ENCODE data around the gene BABAM2. TPM values are rescaled to one million over a fixed set of nuclear protein-coding genes. Genes with fewer than 3 reads are reported as not detected.
"Not testable (repeated sequence)": the region's sequence is repeated elsewhere in the genome, so short reads cannot be mapped to it uniquely, and the experiment has no call there.

BABAM2 gene
- total and polyA plus RNA-seq, 2 experiments from 2014 or later, result 35.2 to 46.1 TPM

DNA sequence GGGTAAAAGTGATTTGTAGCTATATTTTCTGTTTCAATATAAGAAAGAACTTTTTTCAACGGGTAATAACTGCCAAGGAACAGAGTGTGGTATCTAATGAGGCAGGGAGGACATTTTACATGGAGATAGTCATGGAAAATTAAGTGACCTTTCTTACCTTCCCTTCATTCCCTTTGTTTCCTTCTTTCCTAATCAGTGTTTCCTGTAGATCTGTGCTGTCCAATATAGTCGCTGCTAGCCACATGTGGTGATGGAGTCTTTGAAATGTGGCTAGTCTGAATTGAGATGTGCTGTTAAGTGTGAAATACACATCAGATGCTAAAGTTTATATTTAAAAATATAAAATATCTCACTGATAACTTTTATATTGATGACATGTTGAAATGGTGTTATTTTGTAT, 81.8 kb downstream of the BABAM2 start:
- Histone ChIP-seq H3F3A (ENCODE audit: insufficient read depth) (peaks cover 7% of the 10 kb centered on the region), H3K9ac (no peak overlapping the region), H2AFZ (no peak overlapping the region), H3K27ac (no peak overlapping the region), H3K4me3 (no peak overlapping the region), H3K9me2 (ENCODE audit: insufficient read depth) (no peaks in the 10 kb centered on the region), H3K36me3 (ENCODE audit: low read depth) (no peaks in the 10 kb centered on the region), H3K79me2 (ENCODE audit: insufficient read depth) (no peaks in the 10 kb centered on the region), H4K20me1 (ENCODE audit: insufficient read depth) (no peaks in the 10 kb centered on the region), H3K27me3 (replicated peaks; ENCODE audit: insufficient read depth) (no peaks in the 10 kb centered on the region), H3K4me2 (ENCODE audit: unreplicated experiment) (no peak overlapping the region), H3K4me1 (ENCODE audit: insufficient read depth) (peaks cover 12% of the 10 kb centered on the region), H3K9me3 (ENCODE audit: low read depth) (no peaks in the 10 kb centered on the region)
- WGBS, 2 experiments (ENCODE audit: low coverage in 1 of 2, low lambda C conversion rate in 2 of 2, missing lambda C conversion rate in 2 of 2), result 88 to 100% methylated on average over 2 of the region's 2 CpGs
- TF ChIP-seq EZH2phosphoT487 (IDR thresholded peaks at IDR 0.05; ENCODE audit: insufficient read depth, low read depth) (no peak), EZH2 (IDR thresholded peaks at IDR 0.05; ENCODE audit: insufficient read depth, poor library complexity, severe bottlenecking) (no peak)
- in situ Hi-C loops (cut with MboI), result no loop called here
- no peak for DNase-seq

DNA sequence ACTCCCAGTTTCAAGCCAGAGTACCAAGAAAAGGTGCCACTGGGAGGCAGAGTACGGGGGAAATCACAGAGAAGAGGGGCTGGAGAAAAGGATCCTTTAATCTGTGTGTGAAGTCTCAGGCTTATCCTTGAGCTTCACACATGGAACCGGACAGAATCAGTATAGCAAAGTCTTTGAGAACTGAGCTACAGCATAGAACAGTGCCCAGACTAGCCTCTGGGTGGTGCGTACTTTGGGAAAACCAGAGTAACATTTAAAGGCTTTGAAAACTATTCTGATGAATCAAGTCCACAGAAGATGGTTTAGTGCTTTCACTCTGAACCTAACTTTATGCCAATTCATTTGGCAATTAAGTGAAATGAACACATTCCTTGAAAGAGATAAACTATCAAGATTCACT, 83.1 kb downstream of the BABAM2 start:
- Histone ChIP-seq H3K4me3 (no peak overlapping the region), H3K79me2 (ENCODE audit: insufficient read depth) (no peaks in the 10 kb centered on the region), H3K27me3 (replicated peaks; ENCODE audit: insufficient read depth) (no peaks in the 10 kb centered on the region), H3F3A (ENCODE audit: insufficient read depth) (peaks cover 17% of the 10 kb centered on the region), H2AFZ (0 out of 2 replicates have a peak overlapping the region, but pooled peaks have one; percentile 4), H3K36me3 (ENCODE audit: low read depth) (no peaks in the 10 kb centered on the region), H3K4me2 (ENCODE audit: unreplicated experiment) (no peak overlapping the region), H3K4me1 (ENCODE audit: insufficient read depth) (peaks cover 22% of the 10 kb centered on the region), H4K20me1 (ENCODE audit: insufficient read depth) (no peaks in the 10 kb centered on the region), H3K9me3 (ENCODE audit: low read depth) (no peaks in the 10 kb centered on the region), H3K27ac (no peak overlapping the region), H3K9me2 (ENCODE audit: insufficient read depth) (no peaks in the 10 kb centered on the region), H3K9ac (no peak overlapping the region)
- in situ Hi-C loops (cut with MboI), result no loop called here
- WGBS, 2 experiments (ENCODE audit: low coverage in 1 of 2, low lambda C conversion rate in 2 of 2, missing lambda C conversion rate in 2 of 2), result 70 to 79% methylated on average over 3 of the region's 3 CpGs
- DNase-seq, result peak; percentile 44
- TF ChIP-seq EZH2phosphoT487 (IDR thresholded peaks at IDR 0.05; ENCODE audit: insufficient read depth, low read depth), result no peak
- TF ChIP-seq EZH2 (IDR thresholded peaks at IDR 0.05; ENCODE audit: insufficient read depth, poor library complexity, severe bottlenecking), result no peak

DNA sequence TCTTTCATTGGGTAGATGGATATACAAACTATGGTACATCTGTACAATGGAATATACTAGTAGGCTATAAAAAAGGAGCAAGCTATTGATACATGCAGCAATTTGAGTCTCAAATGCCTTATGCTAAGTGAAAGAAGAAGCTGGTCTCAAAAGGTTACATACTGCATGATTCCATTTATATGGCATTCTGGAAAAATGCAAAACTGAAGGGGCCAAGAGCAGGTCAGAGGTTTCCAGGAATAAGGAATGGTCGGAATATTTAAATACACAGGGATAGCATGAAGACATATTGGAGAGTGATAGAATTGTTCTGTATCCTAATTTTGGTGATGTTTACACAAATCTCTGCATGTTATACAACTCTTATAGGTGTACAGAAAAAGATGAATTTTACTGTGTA, 85.8 kb downstream of the BABAM2 start:
- peaks cover 27% of the 10 kb centered on the region for H3K4me1 ChIP-seq (ENCODE audit: insufficient read depth)
- H3K9me3 ChIP-seq (ENCODE audit: low read depth), result no peaks in the 10 kb centered on the region
- peaks cover 4% of the 10 kb centered on the region; the same call in 1 of the 2 replicates for H3K79me2 ChIP-seq (ENCODE audit: insufficient read depth)
- no peaks in the 10 kb centered on the region for H3K27me3 ChIP-seq (replicated peaks; ENCODE audit: insufficient read depth)
- in situ Hi-C loops (cut with MboI), result no loop called here
- no peak for TF ChIP-seq EZH2phosphoT487 (IDR thresholded peaks at IDR 0.05; ENCODE audit: insufficient read depth, low read depth)
- TF ChIP-seq EZH2 (IDR thresholded peaks at IDR 0.05; ENCODE audit: insufficient read depth, poor library complexity, severe bottlenecking), result no peak
- H3F3A ChIP-seq (ENCODE audit: insufficient read depth), result peaks cover 35% of the 10 kb centered on the region
- H3K4me3 ChIP-seq, result no peak overlapping the region
- H4K20me1 ChIP-seq (ENCODE audit: insufficient read depth), result no peaks in the 10 kb centered on the region
- H2AFZ ChIP-seq, result no peak overlapping the region
- H3K36me3 ChIP-seq (ENCODE audit: low read depth), result no peaks in the 10 kb centered on the region
- H3K4me2 ChIP-seq (ENCODE audit: unreplicated experiment), result no peak overlapping the region
- no peak overlapping the region for H3K27ac ChIP-seq
- DNase-seq, result no peak
- 85 to 91% methylated on average over 1 of the region's 1 CpG for WGBS, 2 experiments (ENCODE audit: low coverage in 1 of 2, low lambda C conversion rate in 2 of 2, missing lambda C conversion rate in 2 of 2)
- H3K9ac ChIP-seq, result no peak overlapping the region
- no peaks in the 10 kb centered on the region for H3K9me2 ChIP-seq (ENCODE audit: insufficient read depth)

DNA sequence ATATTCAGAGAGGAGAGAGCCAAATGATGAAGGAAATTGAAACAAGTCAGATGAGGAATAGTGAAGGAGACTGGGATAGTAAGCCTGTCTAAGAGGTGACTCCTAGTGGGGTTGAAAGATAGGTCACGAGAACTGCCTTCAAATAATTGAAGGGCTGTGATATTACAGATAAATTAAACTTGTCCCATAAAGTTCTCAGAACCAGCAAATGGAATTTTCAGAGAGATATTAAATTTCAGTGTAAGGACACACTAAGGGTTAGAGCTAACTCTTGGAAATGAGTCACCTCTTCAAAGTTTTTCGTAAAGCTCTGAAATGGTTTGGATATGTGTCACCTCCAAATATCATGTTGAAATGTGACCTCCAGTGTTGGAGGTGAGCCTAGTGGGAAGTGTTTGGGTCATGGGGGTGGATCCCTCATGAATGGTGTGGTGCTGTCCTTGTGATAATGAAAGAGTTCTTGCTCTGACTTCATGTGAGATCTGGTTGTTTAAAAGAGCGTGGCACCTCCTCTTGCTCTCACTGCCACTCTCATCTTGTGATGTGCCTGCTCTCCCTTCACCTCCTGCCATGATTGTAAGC, 87.3 kb downstream of the BABAM2 start:
- Histone ChIP-seq H3K9me3 (ENCODE audit: low read depth) (no peaks in the 10 kb centered on the region), H4K20me1 (ENCODE audit: insufficient read depth) (no peaks in the 10 kb centered on the region), H3K4me2 (ENCODE audit: unreplicated experiment) (peak overlapping the region; percentile 66), H3K27me3 (replicated peaks; ENCODE audit: insufficient read depth) (no peaks in the 10 kb centered on the region), H3F3A (ENCODE audit: insufficient read depth) (peaks cover 35% of the 10 kb centered on the region), H3K9ac (peak overlapping the region; percentile 28; the same call in 1 of the 2 replicates), H3K4me3 (peak overlapping the region; percentile 44), H2AFZ (no peak overlapping the region), H3K36me3 (ENCODE audit: low read depth) (no peaks in the 10 kb centered on the region), H3K79me2 (ENCODE audit: insufficient read depth) (peaks cover 16% of the 10 kb centered on the region), H3K27ac (peak overlapping the region; percentile 75), H3K9me2 (ENCODE audit: insufficient read depth) (no peaks in the 10 kb centered on the region), H3K4me1 (ENCODE audit: insufficient read depth) (peaks cover 27% of the 10 kb centered on the region)
- in situ Hi-C loops (cut with MboI), result no loop called here
- TF ChIP-seq EZH2 (IDR thresholded peaks at IDR 0.05; ENCODE audit: insufficient read depth, poor library complexity, severe bottlenecking), result no peak
- 0 out of 2 replicates have a peak, but pooled peaks have one; percentile 56 for TF ChIP-seq EZH2phosphoT487 (IDR thresholded peaks at IDR 0.05; ENCODE audit: insufficient read depth, low read depth)
- peak; percentile 92 for DNase-seq
- 15 to 19% methylated on average over 3 of the region's 3 CpGs for WGBS, 2 experiments (ENCODE audit: low coverage in 1 of 2, low lambda C conversion rate in 2 of 2, missing lambda C conversion rate in 2 of 2)

DNA sequence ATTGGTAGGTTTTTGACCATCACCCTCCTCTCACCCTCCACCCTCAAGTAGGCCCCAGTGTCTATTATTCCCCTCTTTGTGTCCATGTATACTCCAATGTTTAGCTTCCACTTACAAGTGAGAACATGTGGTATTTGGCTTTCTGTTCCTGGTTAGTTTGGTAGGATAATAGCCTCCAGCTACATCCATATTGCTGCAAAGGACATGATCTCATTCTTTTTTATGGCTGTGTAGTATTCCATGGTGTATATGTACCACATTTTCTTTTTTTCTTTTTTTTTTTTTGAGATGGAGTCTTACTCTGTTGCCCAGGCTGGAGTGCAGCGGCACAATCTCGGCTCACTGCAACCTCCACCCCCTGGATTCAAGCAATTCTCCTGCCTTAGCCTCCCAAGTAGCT, 88.2 kb downstream of the BABAM2 start:
- 100% methylated on average over 2 of the region's 2 CpGs; no CpG with 5 or more reads in 1 of the 2 experiments for WGBS, 2 experiments (ENCODE audit: low coverage in 1 of 2, low lambda C conversion rate in 2 of 2, missing lambda C conversion rate in 2 of 2)
- in situ Hi-C loops (cut with MboI), result not testable (repeated sequence)

More for the DNA sequence above, 88.2 kb downstream of the BABAM2 start:
- not testable (repeated sequence) for H3K36me3 ChIP-seq (ENCODE audit: low read depth); H3K9me2 ChIP-seq (ENCODE audit: insufficient read depth); H3K9ac ChIP-seq; H4K20me1 ChIP-seq (ENCODE audit: insufficient read depth); H3K4me3 ChIP-seq; H2AFZ ChIP-seq; H3K9me3 ChIP-seq (ENCODE audit: low read depth); H3K27me3 ChIP-seq (replicated peaks; ENCODE audit: insufficient read depth); H3K4me2 ChIP-seq (ENCODE audit: unreplicated experiment); DNase-seq
- H3K27ac ChIP-seq, result 0 out of 2 replicates have a peak overlapping the region, but pooled peaks have one; percentile 75
- peaks cover 25% of the 10 kb centered on the region for H3K79me2 ChIP-seq (ENCODE audit: insufficient read depth)
- H3K4me1 ChIP-seq (ENCODE audit: insufficient read depth), result peaks cover 25% of the 10 kb centered on the region
- peaks cover 35% of the 10 kb centered on the region for H3F3A ChIP-seq (ENCODE audit: insufficient read depth)
